GM10266 (cell line): ENCODE measurements around the gene STKLD1.

Experiments used
- DNase-seq: peaks from one replicate; pipeline ENCODE4 v3.0.0; 2012; ENCODE audit errors: extremely low spot score
- TF ChIP-seq, protein P1 (sequence below): IDR thresholded peaks from 2 replicates; pipeline ENCODE4 v1.5.1; 2012; ENCODE audit warnings: mild to moderate bottlenecking, low read depth; ENCODE audit not compliant: control insufficient read depth, insufficient read depth; ENCODE audit errors: missing control alignments

STKLD1 gene

DNA sequence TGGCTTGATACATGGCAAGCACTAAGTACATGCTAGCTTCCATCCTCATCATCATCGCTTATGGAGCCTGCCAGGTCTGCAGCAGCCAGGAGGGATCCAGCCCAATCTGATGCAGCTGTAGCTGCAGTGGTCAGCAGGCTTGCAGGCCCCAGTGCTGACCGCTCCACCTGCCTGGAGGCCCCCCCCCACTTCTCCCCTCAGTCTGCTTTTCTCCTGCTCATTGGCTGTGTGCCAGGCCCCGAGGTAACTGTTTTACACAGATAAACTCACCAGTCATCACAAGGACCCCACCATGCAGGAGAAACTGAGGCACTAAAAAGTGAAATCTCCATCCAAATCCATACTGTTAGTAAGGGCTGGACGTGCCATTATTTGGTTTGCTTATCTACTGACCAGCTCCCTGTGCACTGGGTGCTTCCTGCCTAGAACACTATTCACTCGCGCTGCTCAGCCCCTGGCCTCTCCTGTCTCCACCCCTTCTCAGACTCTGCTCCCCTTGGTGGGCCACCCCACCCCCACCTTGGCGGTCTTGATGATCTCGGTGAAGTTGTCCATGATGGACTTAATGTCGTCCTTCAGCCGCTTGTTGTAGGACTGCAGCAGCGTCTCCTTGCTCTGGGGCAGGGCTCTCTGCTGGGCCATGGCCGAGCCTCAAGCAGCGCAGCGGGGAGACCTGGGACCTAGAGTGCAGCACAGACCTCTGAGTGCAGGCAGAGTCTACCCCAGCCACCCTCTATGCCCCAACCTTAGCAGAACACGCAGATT is 30.0 kb upstream of the STKLD1 start:
- TF ChIP-seq, protein P1, sequence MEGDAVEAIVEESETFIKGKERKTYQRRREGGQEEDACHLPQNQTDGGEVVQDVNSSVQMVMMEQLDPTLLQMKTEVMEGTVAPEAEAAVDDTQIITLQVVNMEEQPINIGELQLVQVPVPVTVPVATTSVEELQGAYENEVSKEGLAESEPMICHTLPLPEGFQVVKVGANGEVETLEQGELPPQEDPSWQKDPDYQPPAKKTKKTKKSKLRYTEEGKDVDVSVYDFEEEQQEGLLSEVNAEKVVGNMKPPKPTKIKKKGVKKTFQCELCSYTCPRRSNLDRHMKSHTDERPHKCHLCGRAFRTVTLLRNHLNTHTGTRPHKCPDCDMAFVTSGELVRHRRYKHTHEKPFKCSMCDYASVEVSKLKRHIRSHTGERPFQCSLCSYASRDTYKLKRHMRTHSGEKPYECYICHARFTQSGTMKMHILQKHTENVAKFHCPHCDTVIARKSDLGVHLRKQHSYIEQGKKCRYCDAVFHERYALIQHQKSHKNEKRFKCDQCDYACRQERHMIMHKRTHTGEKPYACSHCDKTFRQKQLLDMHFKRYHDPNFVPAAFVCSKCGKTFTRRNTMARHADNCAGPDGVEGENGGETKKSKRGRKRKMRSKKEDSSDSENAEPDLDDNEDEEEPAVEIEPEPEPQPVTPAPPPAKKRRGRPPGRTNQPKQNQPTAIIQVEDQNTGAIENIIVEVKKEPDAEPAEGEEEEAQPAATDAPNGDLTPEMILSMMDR, result no peak

DNA sequence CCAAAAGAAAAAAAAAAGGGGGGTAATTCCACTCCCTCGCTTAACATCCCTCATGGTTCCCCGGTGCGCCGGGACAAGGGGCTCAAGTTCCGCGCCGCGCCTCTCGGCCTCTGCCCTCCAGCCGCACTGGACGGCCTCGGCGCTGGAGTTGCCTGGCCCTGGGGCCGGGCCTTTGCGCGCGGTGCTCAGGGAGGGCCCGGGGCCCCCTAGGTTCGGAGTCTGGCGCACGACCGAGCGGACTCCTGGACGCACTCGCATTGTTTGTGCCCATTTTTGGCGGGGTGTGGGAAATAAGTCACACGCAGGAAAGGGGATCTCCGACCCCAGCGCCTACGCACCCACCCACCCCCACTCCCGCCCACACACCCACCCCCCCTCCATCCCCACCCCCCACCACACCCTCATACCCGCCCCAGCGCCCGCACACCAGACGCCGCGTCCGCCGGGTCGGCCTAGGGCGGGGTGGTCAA is 28.6 kb upstream of the STKLD1 start:
- TF ChIP-seq, protein P1, result no peak
- peak; percentile 73 for DNase-seq

More for the DNA sequence above, 30.0 kb upstream of the STKLD1 start:
- no peak for DNase-seq

DNA sequence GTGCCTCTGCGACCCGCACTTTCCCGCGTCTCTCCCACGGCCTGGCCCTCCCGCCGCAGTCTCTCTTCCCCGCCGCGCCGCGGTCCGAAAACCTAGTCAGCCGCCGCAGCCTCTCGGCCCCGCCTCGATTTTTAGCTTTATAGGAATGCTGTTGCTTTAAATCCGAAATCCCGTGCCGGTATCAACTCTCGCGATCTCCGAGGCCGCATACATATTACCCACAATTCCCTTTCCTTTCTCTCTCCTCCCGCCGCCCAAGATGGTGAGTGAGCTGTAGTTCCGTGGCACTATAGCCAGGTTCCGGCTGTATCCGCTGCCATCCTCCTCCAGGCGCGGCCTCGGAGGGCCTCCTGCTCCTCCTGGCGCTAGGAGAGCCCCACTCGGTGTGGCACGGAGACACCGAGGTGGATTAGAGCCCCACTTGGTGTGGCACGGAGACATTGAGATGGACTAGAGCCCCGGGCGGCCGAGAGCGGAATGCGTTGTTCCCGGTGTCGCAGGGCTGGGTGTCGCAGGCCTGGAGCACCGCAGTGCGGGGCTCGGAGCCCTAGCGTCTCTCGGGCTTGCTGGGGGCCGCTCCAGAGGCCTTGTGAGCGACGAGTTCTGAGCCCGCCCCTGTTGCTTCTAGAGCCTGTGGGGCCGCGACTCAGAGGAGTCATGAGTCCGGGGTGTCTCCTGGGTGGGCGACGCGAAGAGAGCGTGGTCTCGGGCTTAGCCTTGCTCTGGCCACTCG is 28.0 kb upstream of the STKLD1 start, which contains the start of the genes MED22 and RPL7A:
MED22 (minus strand) TSS at position 147 of the 733 bp plus-strand sequence. CDS start 1,469 bp downstream, outside the sequence.
RPL7A (plus strand) TSS at position 234 of the 733 bp plus-strand sequence; CDS start at position 260, 26 bp downstream.
- TF ChIP-seq, protein P1, result no peak
- DNase-seq, result peak; percentile 95

DNA sequence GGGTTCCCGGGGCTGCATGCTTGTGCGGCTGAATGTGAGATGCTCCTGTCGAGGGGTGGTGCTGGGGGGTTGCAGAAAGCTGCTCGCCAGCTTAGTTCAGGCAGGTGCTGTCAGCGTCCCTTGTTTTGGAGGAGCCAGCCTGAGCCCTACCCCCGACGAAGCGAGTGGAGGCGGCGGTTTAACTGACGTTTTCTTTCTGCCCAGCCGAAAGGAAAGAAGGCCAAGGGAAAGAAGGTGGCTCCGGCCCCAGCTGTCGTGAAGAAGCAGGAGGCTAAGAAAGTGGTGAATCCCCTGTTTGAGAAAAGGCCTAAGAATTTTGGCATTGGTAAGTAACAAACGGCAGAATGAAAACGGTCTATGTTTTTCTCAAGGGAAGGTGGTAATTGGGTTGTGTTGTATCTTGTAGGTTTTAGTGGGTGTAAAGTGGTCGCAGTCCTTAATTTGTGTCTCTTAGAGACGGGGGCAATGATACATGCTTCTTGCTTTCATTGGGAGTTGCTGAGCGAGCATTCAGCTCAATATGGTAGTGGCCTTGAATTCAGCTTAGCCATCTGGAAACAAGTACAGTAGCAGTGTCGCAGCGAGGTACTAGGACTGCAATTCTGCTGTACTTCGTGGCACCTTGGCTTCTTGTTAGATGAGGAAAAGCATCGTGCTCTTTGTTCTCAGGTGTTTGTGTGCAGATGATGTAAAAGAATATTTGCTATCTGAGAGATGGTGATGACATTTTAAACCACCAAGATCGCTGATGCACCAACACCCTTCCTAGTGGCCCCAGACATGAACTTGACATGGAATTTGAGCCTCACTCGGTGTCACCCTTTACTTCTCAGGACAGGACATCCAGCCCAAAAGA is 27.2 kb upstream of the STKLD1 start:
- TF ChIP-seq, protein P1, result no peak
- DNase-seq, result no peak

DNA sequence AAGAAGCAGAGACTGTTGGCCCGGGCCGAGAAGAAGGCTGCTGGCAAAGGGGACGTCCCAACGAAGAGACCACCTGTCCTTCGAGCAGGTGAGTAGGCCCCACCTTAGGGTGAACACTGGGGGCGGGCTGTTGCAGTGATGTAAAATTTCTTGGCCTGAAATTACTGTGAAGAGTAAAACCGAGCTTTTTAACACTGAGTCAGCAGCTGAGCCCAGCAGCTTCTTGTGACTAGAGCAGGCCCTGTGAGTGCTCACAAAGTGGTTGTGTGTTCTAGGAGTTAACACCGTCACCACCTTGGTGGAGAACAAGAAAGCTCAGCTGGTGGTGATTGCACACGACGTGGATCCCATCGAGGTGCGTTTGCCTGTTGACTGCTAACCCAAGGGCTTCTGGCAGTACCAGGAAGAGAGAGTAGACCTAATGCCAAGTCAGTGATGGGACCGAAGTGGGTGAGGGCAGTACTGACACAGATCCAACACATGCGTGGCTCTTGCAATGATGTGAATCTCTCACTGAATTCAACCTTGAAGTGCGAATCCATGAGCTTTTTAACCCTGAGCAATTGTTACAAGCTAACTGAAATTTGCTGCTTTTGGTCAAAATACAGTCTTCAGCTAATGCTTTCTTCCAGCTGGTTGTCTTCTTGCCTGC is 26.1 kb upstream of the STKLD1 start:
- no peak for DNase-seq
- TF ChIP-seq, protein P1, result no peak

DNA sequence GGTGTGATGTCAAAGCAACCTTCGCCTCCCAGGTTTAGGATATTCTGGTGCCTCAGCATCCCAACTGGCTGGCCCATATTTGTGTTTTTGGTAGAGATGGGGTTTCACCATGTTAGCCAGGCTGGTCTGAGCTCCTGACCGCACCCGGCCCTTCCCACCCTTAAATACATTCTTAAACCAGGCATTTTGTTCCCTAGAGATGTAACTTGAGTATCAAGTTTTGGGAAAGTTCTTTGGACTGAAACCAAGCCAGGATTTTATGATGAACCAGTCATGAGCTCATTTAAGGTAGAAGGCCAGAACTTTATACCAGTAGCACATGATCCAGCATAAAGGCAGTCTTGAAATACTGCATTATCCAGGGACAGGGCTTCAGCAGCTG is 24.6 kb upstream of the STKLD1 start:
- DNase-seq, result no peak
- TF ChIP-seq, protein P1, result no peak
